WTC11 (cell line): ENCODE results near the gene ACADL. TPM values are rescaled to one million over a fixed set of nuclear protein-coding genes. Genes with fewer than 3 reads are reported as not detected.

Experiments used
- ATAC-seq: fragments of 200-7000 bp; cut with Tn5 transposase; 2 replicates; pipeline ENCODE4 v1.10.0; 2021; ENCODE audit warnings: mild to moderate bottlenecking, moderate library complexity
- CTCF ChIA-PET: fragments of 300-600 bp; sonication (Branson Sonifier 250); formaldehyde crosslinking; loops from one replicate; lab custom pipeline; 2021; ENCODE audit warnings: antibody characterized with exemption; lab: Charles Lee
- POLR2A ChIA-PET: fragments of 350-600 bp; sonication (Branson Sonifier 250); formaldehyde crosslinking; loops from one replicate; lab custom pipeline; 2021; ENCODE audit warnings: antibody characterized with exemption; lab: Charles Lee
- DNase-seq: peaks from one replicate; pipeline ENCODE4 v3.0.0; 2021; ENCODE audit warnings: low spot score
- H3K27ac Mint-ChIP-seq: 2 replicates; pipeline ENCODE4 v1.8.0; 2021; ENCODE audit warnings: mixed read lengths
- H3K27me3 Mint-ChIP-seq: 2 replicates; pipeline ENCODE4 v1.8.0; 2021; ENCODE audit warnings: low read depth, mild to moderate bottlenecking, moderate library complexity, mixed read lengths
- H3K36me3 Mint-ChIP-seq: 2 replicates; pipeline ENCODE4 v1.8.0; 2021; ENCODE audit warnings: mixed read lengths
- H3K4me1 Mint-ChIP-seq: 2 replicates; pipeline ENCODE4 v1.8.0; 2022; ENCODE audit warnings: mixed read lengths
- H3K4me3 Mint-ChIP-seq: 2 replicates; pipeline ENCODE4 v1.8.0; 2021; ENCODE audit warnings: mild to moderate bottlenecking, moderate library complexity, mixed read lengths
- H3K9me3 Mint-ChIP-seq: 2 replicates; pipeline ENCODE4 v1.8.0; 2021; ENCODE audit warnings: mixed read lengths
- CDX4 ChIP-seq: fragments of 250-450 bp; sonication (Bioruptor Pico); IDR thresholded peaks from 2 replicates; pipeline ENCODE4 v1.9.0; 2021; ENCODE audit warnings: moderate library complexity, mild to moderate bottlenecking, inconsistent platforms, borderline replicate concordance
- JAZF1 ChIP-seq: fragments of 250-450 bp; sonication (Bioruptor Pico); IDR thresholded peaks from 2 replicates; pipeline ENCODE4 v1.9.0; 2021; ENCODE audit warnings: moderate library complexity, mild to moderate bottlenecking, inconsistent platforms
- MYBL2 ChIP-seq: sonication (generic); formaldehyde crosslinking; IDR thresholded peaks from 2 replicates; pipeline ENCODE4 v1.8.1; 2023; ENCODE audit warnings: mild to moderate bottlenecking, moderate library complexity, missing genetic modification reagents
- NR1H2 ChIP-seq: sonication (generic); formaldehyde crosslinking; IDR thresholded peaks from 2 replicates; pipeline ENCODE4 v1.9.0; 2021; ENCODE audit warnings: mild to moderate bottlenecking, moderate library complexity, missing genetic modification reagents
- PRRX2 ChIP-seq: fragments of 250-450 bp; sonication (Bioruptor Pico); IDR thresholded peaks from 2 replicates; pipeline ENCODE4 v1.8.0; 2021; ENCODE audit warnings: mild to moderate bottlenecking
- TEAD1 ChIP-seq: sonication (generic); formaldehyde crosslinking; IDR thresholded peaks from 2 replicates; pipeline ENCODE4 v1.8.0; 2022; ENCODE audit warnings: mild to moderate bottlenecking, missing genetic modification reagents
- ZBTB43 ChIP-seq: sonication (generic); formaldehyde crosslinking; IDR thresholded peaks from 2 replicates; pipeline ENCODE4 v1.8.1; 2023; ENCODE audit warnings: mild to moderate bottlenecking, missing genetic modification reagents
- ZNF416 ChIP-seq: fragments of 250-450 bp; sonication (Bioruptor Pico); IDR thresholded peaks from 2 replicates; pipeline ENCODE4 v1.9.0; 2021; ENCODE audit warnings: mild to moderate bottlenecking, inconsistent platforms
- total RNA-seq: library from RNA; stranded (reverse); gene quantifications from 3 replicates; pipeline ENCODE4 v1.2.3, GENCODE V29; 2021
- TF ChIP-seq, protein P1 (sequence below): sonication (generic); formaldehyde crosslinking; IDR thresholded peaks from 2 replicates; pipeline ENCODE4 v1.8.1; 2023; ENCODE audit warnings: mild to moderate bottlenecking, missing genetic modification reagents
- TF ChIP-seq, protein P2 (sequence below): sonication (generic); formaldehyde crosslinking; IDR thresholded peaks from 2 replicates; pipeline ENCODE4 v1.8.1; 2022; ENCODE audit warnings: missing genetic modification reagents, borderline replicate concordance
- TF ChIP-seq, protein P3 (sequence below): sonication (generic); formaldehyde crosslinking; IDR thresholded peaks from 2 replicates; pipeline ENCODE4 v1.8.0; 2022; ENCODE audit warnings: mild to moderate bottlenecking, missing genetic modification reagents
- TF ChIP-seq, protein P4 (sequence below): sonication (generic); formaldehyde crosslinking; conservative IDR thresholded peaks from 2 replicates; pipeline ENCODE4 v1.8.1; 2022; ENCODE audit warnings: mild to moderate bottlenecking, missing genetic modification reagents

The ACADL gene
- total RNA-seq, 1 experiment from 2014 or later = 0.42 TPM

DNA sequence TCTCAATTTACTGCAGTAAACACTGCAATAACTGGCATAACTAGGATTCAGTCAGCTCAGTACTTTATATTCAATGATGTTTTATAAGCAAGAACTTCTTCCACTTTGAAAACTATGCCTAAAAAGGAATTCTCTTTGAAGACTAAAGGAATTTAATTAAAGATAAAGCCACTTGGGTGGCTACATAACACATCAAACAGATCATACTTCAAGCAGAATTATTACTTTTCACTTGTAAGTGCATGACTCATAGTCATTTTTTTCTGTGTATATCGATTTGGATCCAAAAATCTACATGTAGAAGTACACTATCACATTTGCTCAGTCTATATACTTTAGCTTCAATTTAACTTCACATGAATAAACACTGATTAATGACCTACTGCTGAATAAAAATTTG lies 58.0 kb downstream of the ACADL start (continued):
- no peak for TF ChIP-seq PRRX2 (CRISPR knock-in tag)
- no peak for TF ChIP-seq CDX4 (CRISPR knock-in tag)
- no peak for TF ChIP-seq ZNF416
- TF ChIP-seq, protein P1, sequence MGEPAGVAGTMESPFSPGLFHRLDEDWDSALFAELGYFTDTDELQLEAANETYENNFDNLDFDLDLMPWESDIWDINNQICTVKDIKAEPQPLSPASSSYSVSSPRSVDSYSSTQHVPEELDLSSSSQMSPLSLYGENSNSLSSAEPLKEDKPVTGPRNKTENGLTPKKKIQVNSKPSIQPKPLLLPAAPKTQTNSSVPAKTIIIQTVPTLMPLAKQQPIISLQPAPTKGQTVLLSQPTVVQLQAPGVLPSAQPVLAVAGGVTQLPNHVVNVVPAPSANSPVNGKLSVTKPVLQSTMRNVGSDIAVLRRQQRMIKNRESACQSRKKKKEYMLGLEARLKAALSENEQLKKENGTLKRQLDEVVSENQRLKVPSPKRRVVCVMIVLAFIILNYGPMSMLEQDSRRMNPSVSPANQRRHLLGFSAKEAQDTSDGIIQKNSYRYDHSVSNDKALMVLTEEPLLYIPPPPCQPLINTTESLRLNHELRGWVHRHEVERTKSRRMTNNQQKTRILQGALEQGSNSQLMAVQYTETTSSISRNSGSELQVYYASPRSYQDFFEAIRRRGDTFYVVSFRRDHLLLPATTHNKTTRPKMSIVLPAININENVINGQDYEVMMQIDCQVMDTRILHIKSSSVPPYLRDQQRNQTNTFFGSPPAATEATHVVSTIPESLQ (CRISPR knock-in tag) = no peak
- no peak for TF ChIP-seq NR1H2

DNA sequence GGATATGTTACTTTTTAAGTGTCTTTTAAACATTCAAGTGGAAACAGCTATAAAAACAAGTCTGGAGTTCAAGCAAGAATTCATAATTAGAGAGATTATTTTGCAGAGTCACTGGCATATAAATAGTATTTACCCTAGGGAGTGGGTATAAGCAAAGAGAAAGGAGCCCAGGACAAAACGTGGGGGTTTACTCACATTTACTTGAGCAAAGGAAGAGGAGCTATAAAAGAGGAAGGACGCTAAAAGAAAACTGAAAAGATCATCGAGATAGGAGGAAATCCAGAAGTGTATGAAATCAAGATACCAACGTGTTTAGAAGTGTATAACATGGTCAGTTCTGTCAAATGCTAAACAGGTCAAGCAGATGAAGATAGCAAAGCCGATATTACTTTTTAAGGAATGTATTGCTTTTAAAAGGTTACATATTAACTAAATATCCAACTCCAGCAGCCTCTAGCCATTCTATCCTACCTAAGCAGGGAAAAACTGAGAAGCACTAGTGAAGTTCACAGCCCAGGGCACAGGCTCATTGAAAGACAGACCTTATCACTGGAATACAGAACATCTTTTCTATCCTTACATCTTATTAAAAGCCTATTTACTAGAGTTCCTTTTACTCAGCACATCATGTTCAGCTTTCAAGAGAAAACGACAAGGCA lies 62.7 kb downstream of the ACADL start:
- ATAC-seq (no peak), DNase-seq (no peak)
- Mint-ChIP-seq H3K4me1 (peaks cover 10% of the 10 kb centered on the region), H3K27me3 (no peaks in the 10 kb centered on the region; the same call in 1 of the 2 replicates), H3K27ac (no peak overlapping the region), H3K36me3 (no peaks in the 10 kb centered on the region), H3K4me3 (no peak overlapping the region), H3K9me3 (no peaks in the 10 kb centered on the region)
- TF ChIP-seq TEAD1 (CRISPR knock-in tag) (no peak), MYBL2 (CRISPR knock-in tag) (no peak), NR1H2 (no peak)
- TF ChIP-seq, protein P2, sequence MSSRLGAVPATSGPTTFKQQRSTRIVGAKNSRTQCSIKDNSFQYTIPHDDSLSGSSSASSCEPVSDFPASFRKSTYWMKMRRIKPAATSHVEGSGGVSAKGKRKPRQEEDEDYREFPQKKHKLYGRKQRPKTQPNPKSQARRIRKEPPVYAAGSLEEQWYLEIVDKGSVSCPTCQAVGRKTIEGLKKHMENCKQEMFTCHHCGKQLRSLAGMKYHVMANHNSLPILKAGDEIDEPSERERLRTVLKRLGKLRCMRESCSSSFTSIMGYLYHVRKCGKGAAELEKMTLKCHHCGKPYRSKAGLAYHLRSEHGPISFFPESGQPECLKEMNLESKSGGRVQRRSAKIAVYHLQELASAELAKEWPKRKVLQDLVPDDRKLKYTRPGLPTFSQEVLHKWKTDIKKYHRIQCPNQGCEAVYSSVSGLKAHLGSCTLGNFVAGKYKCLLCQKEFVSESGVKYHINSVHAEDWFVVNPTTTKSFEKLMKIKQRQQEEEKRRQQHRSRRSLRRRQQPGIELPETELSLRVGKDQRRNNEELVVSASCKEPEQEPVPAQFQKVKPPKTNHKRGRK (CRISPR knock-in tag) = no peak
- CTCF ChIA-PET = no interaction called here
- POLR2A ChIA-PET = no interaction called here

- H3K27ac Mint-ChIP-seq = no peak overlapping the region
- H3K36me3 Mint-ChIP-seq = no peaks in the 10 kb centered on the region; the same call in 1 of the 2 replicates
- ATAC-seq = no peak
- H3K9me3 Mint-ChIP-seq = no peaks in the 10 kb centered on the region
- no peak for DNase-seq
- ChIA-PET CTCF (interaction anchor here (0.7 to 1.5 kb wide), 2 partner anchors 9 to 40 kb away, joined by 3 to 6 read pairs; no protein-coding TSS in a partner anchor), POLR2A (no interaction called here)
- H3K4me3 Mint-ChIP-seq = no peak overlapping the region
- no peaks in the 10 kb centered on the region; the same call in 1 of the 2 replicates for H3K27me3 Mint-ChIP-seq
- TF ChIP-seq ZBTB43 (CRISPR knock-in tag) = no peak
- TF ChIP-seq, protein P3, sequence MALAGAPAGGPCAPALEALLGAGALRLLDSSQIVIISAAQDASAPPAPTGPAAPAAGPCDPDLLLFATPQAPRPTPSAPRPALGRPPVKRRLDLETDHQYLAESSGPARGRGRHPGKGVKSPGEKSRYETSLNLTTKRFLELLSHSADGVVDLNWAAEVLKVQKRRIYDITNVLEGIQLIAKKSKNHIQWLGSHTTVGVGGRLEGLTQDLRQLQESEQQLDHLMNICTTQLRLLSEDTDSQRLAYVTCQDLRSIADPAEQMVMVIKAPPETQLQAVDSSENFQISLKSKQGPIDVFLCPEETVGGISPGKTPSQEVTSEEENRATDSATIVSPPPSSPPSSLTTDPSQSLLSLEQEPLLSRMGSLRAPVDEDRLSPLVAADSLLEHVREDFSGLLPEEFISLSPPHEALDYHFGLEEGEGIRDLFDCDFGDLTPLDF = no peak
- peaks cover 10% of the 10 kb centered on the region for H3K4me1 Mint-ChIP-seq
Measured at GRCh38 chr2:210159059-210159458, 66.2 kb downstream of the ACADL start.

- H3K4me3 Mint-ChIP-seq = no peak overlapping the region
- ChIA-PET POLR2A (interaction anchor here (0.7 to 0.8 kb wide), 2 partner anchors 9 to 19 kb away, joined by 3 to 4 read pairs; no protein-coding TSS in a partner anchor), CTCF (interaction anchor here (0.7 to 1.5 kb wide), 2 partner anchors 10 to 41 kb away, joined by 3 to 6 read pairs; no protein-coding TSS in a partner anchor)
- DNase-seq (no peak), ATAC-seq (no peak)
- H3K27me3 Mint-ChIP-seq = no peaks in the 10 kb centered on the region; the same call in 1 of the 2 replicates
- peaks cover 6% of the 10 kb centered on the region for H3K36me3 Mint-ChIP-seq
- no peak for TF ChIP-seq JAZF1
- TF ChIP-seq, protein P4, sequence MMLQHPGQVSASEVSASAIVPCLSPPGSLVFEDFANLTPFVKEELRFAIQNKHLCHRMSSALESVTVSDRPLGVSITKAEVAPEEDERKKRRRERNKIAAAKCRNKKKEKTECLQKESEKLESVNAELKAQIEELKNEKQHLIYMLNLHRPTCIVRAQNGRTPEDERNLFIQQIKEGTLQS (CRISPR knock-in tag) = no peak
- no peaks in the 10 kb centered on the region for H3K9me3 Mint-ChIP-seq
- peaks cover 10% of the 10 kb centered on the region for H3K4me1 Mint-ChIP-seq
- no peak overlapping the region; the same call in 1 of the 2 replicates for H3K27ac Mint-ChIP-seq
Measured at GRCh38 chr2:210158236-210158635, 67.0 kb downstream of the ACADL start.
